ENCODE data around the gene ARHGAP29.

DNA sequence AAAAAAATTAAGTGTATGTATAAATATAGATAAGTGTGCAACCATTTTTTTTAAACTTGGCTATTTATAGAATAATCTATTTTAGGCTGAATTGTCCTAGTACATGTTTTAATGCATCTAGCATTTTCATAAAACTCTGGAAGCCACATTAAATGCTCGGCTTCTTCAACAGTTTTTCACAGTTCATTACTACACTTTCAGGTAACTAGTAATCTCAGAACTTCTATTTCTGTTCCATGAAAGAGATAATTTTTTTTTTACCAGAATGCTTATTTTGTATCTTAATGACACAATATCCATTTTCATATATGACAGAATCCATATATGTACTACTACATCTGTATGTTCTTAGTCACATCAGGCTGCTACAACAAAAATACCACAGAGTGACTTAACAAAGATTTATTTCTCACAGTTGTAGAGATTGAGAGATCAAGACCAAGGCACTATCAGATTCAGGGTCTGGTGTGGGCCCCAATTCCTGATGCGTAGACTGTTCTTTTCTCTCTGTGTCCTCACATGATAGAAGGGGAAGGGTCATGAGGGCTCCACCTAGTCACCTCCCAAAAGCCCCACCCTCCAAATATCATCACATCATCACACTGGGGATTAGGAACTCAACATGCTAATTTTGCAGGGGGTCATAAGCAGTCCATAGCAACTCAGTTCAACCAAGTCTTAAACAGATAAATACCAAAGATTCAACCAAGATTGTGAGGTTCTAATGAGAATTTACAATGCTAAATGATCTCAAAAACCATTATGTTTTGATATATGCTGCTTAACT is 43.1 kb downstream of the ARHGAP29 start:
- TF ChIP-seq, protein P1, sequence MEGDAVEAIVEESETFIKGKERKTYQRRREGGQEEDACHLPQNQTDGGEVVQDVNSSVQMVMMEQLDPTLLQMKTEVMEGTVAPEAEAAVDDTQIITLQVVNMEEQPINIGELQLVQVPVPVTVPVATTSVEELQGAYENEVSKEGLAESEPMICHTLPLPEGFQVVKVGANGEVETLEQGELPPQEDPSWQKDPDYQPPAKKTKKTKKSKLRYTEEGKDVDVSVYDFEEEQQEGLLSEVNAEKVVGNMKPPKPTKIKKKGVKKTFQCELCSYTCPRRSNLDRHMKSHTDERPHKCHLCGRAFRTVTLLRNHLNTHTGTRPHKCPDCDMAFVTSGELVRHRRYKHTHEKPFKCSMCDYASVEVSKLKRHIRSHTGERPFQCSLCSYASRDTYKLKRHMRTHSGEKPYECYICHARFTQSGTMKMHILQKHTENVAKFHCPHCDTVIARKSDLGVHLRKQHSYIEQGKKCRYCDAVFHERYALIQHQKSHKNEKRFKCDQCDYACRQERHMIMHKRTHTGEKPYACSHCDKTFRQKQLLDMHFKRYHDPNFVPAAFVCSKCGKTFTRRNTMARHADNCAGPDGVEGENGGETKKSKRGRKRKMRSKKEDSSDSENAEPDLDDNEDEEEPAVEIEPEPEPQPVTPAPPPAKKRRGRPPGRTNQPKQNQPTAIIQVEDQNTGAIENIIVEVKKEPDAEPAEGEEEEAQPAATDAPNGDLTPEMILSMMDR (IDR thresholded peaks at IDR 0.05; ENCODE audit: borderline replicate concordance, extremely low read depth, low read length, poor library complexity, severe bottlenecking) = no peak
- TF ChIP-seq EZH2 (IDR thresholded peaks at IDR 0.05; ENCODE audit: borderline replicate concordance, low read depth, low read length, severe bottlenecking) = no peak

Measured in DND-41 (cell line).